ENCODE results near the gene CNDP1.

CNDP1 gene

DNA sequence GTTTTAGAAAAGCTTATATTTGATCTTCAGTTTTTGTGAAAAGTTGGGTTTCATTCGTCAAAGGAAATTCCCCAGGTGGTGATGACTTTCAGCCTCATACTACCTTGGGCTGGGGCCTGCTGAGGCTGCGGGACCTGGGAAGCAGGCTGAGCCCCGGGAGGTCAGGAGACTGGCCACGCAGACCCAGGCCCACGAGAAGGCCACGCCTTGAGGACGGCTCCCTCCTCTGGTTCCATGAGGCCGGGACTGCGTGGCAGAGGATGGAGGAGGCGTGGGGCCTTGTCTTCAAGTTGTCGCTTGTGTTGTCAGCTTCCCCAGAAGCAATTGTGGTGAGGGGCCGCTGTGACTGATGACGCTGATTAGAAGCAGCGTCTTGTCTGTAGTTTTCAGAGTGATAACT is 26.4 kb upstream of the CNDP1 start:
- ChIA-PET CTCF (no interaction called here), POLR2A (no interaction called here)
- Histone ChIP-seq H3K36me3 (ENCODE audit: control insufficient read depth in 2 of 2, insufficient read depth in 1 of 2, low read length in 2 of 2) (peaks cover 13 to 82% of the 10 kb centered on the region in 2 experiments), H3K4me3 (ENCODE audit: low read depth, low read length) (no peak overlapping the region), H3K4me1 (ENCODE audit: control insufficient read depth, insufficient read depth, low read length) (no peaks in the 10 kb centered on the region), H3K9me3 (ENCODE audit: control insufficient read depth, insufficient read depth, low read depth, low read length) (no peaks in the 10 kb centered on the region), H3K27ac (ENCODE audit: extremely low read depth, low read depth, low read length) (no peak overlapping the region)
- no peak for TF ChIP-seq ZNF510 (tag by site-specific recombination; IDR thresholded peaks at IDR 0.05; ENCODE audit: insufficient replicate concordance)
- no peak for TF ChIP-seq ZNF354C (tag by site-specific recombination; IDR thresholded peaks at IDR 0.05; ENCODE audit: borderline replicate concordance, low read depth)
- no peak for TF ChIP-seq ZNF658 (tag by site-specific recombination; IDR thresholded peaks at IDR 0.05)
- no peak for TF ChIP-seq GLIS2 (tag by site-specific recombination; IDR thresholded peaks at IDR 0.05)
- no peak for TF ChIP-seq ZNF791 (tag by site-specific recombination; IDR thresholded peaks at IDR 0.05)
- TF ChIP-seq REPIN1 (tag by site-specific recombination; IDR thresholded peaks at IDR 0.05; ENCODE audit: low read depth) = no peak
- TF ChIP-seq HOXA7 (CRISPR knock-in tag; IDR thresholded peaks at IDR 0.05; ENCODE audit: borderline replicate concordance) = no peak
- no peak for TF ChIP-seq ZNF701 (tag by site-specific recombination; IDR thresholded peaks at IDR 0.05)
- no peak for TF ChIP-seq ZNF2 (tag by site-specific recombination; IDR thresholded peaks at IDR 0.05)
- TF ChIP-seq ZFP3 (tag by site-specific recombination; IDR thresholded peaks at IDR 0.05; ENCODE audit: low read depth) = no peak
- TF ChIP-seq, protein P1, sequence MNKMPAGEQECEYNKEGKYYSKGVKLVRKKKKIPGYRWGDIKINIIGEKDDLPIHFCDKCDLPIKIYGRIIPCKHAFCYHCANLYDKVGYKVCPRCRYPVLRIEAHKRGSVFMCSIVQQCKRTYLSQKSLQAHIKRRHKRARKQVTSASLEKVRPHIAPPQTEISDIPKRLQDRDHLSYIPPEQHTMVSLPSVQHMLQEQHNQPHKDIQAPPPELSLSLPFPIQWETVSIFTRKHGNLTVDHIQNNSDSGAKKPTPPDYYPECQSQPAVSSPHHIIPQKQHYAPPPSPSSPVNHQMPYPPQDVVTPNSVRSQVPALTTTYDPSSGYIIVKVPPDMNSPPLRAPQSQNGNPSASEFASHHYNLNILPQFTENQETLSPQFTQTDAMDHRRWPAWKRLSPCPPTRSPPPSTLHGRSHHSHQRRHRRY (tag by site-specific recombination; IDR thresholded peaks at IDR 0.05) = no peak
- TF ChIP-seq GLI2 (tag by site-specific recombination; IDR thresholded peaks at IDR 0.05; ENCODE audit: borderline replicate concordance, low read depth) = no peak
- TF ChIP-seq, protein P2, sequence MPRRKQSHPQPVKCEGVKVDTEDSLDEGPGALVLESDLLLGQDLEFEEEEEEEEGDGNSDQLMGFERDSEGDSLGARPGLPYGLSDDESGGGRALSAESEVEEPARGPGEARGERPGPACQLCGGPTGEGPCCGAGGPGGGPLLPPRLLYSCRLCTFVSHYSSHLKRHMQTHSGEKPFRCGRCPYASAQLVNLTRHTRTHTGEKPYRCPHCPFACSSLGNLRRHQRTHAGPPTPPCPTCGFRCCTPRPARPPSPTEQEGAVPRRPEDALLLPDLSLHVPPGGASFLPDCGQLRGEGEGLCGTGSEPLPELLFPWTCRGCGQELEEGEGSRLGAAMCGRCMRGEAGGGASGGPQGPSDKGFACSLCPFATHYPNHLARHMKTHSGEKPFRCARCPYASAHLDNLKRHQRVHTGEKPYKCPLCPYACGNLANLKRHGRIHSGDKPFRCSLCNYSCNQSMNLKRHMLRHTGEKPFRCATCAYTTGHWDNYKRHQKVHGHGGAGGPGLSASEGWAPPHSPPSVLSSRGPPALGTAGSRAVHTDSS (tag by site-specific recombination; IDR thresholded peaks at IDR 0.05) = no peak
- no peak for TF ChIP-seq ZNF133 (tag by site-specific recombination; IDR thresholded peaks at IDR 0.05)
- TF ChIP-seq, protein P3, sequence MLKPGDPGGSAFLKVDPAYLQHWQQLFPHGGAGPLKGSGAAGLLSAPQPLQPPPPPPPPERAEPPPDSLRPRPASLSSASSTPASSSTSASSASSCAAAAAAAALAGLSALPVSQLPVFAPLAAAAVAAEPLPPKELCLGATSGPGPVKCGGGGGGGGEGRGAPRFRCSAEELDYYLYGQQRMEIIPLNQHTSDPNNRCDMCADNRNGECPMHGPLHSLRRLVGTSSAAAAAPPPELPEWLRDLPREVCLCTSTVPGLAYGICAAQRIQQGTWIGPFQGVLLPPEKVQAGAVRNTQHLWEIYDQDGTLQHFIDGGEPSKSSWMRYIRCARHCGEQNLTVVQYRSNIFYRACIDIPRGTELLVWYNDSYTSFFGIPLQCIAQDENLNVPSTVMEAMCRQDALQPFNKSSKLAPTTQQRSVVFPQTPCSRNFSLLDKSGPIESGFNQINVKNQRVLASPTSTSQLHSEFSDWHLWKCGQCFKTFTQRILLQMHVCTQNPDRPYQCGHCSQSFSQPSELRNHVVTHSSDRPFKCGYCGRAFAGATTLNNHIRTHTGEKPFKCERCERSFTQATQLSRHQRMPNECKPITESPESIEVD (tag by site-specific recombination; IDR thresholded peaks at IDR 0.05) = no peak
- TF ChIP-seq ZNF394 (tag by site-specific recombination; IDR thresholded peaks at IDR 0.05; ENCODE audit: borderline replicate concordance) = no peak
- TF ChIP-seq ZNF747 (tag by site-specific recombination; IDR thresholded peaks at IDR 0.05) = no peak
- no peak for TF ChIP-seq ZNF555 (tag by site-specific recombination; conservative IDR thresholded peaks at IDR 0.05)

DNA sequence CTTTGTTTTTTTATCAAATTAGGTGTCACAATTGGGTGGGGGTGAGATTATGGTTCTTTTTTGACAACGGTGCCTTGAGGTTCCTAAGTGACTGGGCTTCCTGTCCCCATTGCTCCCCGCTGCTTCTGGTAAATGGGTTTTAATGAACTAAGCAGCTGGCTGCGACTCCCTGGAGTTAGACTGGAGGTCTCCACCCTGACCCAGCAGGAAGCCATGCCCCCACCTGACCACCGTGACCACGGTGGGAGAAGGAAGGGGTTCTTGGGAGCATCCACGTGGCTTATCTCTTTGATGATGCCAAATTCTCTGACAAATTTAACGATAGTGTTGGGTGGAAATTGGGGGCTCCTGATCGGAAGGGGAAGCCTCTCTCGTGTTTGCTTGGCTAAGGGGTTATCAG is 25.9 kb upstream of the CNDP1 start:
- Histone ChIP-seq H3K36me3 (ENCODE audit: control insufficient read depth in 2 of 2, insufficient read depth in 1 of 2, low read length in 2 of 2) (peaks cover 11 to 82% of the 10 kb centered on the region in 2 experiments), H3K27ac (ENCODE audit: extremely low read depth, low read depth, low read length) (no peak overlapping the region), H3K4me3 (ENCODE audit: low read depth, low read length) (no peak overlapping the region), H3K4me1 (ENCODE audit: control insufficient read depth, insufficient read depth, low read length) (no peaks in the 10 kb centered on the region), H3K9me3 (ENCODE audit: control insufficient read depth, insufficient read depth, low read depth, low read length) (no peaks in the 10 kb centered on the region)
- POLR2A ChIA-PET = no interaction called here
- TF ChIP-seq ZBTB17 (tag by site-specific recombination; IDR thresholded peaks at IDR 0.05) (no peak), HOXD13 (CRISPR knock-in tag; IDR thresholded peaks at IDR 0.05; ENCODE audit: borderline replicate concordance) (no peak), ZNF654 (tag by site-specific recombination; IDR thresholded peaks at IDR 0.05; ENCODE audit: low read depth) (no peak), ZNF169 (tag by site-specific recombination; IDR thresholded peaks at IDR 0.05) (no peak)
- TF ChIP-seq, protein P4, sequence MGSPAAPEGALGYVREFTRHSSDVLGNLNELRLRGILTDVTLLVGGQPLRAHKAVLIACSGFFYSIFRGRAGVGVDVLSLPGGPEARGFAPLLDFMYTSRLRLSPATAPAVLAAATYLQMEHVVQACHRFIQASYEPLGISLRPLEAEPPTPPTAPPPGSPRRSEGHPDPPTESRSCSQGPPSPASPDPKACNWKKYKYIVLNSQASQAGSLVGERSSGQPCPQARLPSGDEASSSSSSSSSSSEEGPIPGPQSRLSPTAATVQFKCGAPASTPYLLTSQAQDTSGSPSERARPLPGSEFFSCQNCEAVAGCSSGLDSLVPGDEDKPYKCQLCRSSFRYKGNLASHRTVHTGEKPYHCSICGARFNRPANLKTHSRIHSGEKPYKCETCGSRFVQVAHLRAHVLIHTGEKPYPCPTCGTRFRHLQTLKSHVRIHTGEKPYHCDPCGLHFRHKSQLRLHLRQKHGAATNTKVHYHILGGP (tag by site-specific recombination; IDR thresholded peaks at IDR 0.05) = no peak
- CTCF ChIA-PET = no interaction called here

Measured in HEK293 (cell line).